ENCODE data around the gene APC.
"Not testable (repeated sequence)": the region's sequence is repeated elsewhere in the genome, so short reads cannot be mapped to it uniquely, and the experiment has no call there.

APC gene

GRCh38 chr5:112716895-112717294 is 20.8 kb upstream of the APC start:
- not testable (repeated sequence) for DNase-seq (ENCODE audit: low read depth in 2 of 2)

GRCh38 chr5:112717506-112718082 is 20.1 kb upstream of the APC start:
- DNase-seq (ENCODE audit: low read depth in 2 of 2): no peak

- DNase-seq (ENCODE audit: low read depth in 2 of 2): no peak
These were observed 19.3 kb upstream of the APC start for GRCh38 chr5:112718344-112718743.

GRCh38 chr5:112720576-112720975 is 17.1 kb upstream of the APC start:
- no peak for DNase-seq (ENCODE audit: low read depth in 2 of 2)

GRCh38 chr5:112724901-112725300 is 12.8 kb upstream of the APC start:
- no peak for DNase-seq (ENCODE audit: low read depth in 2 of 2)

GRCh38 chr5:112729630-112730029 is 8.1 kb upstream of the APC start:
- DNase-seq (ENCODE audit: low read depth in 2 of 2): no peak

- DNase-seq (ENCODE audit: low read depth in 2 of 2): no peak
These were observed 5.6 kb upstream of the APC start for GRCh38 chr5:112732131-112732530.

- no peak for DNase-seq (ENCODE audit: low read depth in 2 of 2)
These were observed 4.1 kb upstream of the APC start for GRCh38 chr5:112733586-112733985.

- DNase-seq (ENCODE audit: low read depth in 2 of 2): no peak
These were observed 3.1 kb upstream of the APC start for GRCh38 chr5:112734597-112734996.

GRCh38 chr5:112735702-112736101 is 2.0 kb upstream of the APC start:
- no peak for DNase-seq (ENCODE audit: low read depth in 2 of 2)

GRCh38 chr5:112737070-112737462 is 619 bp upstream of the APC start:
- no peak for DNase-seq (ENCODE audit: low read depth in 2 of 2)

- no peak for DNase-seq (ENCODE audit: low read depth in 2 of 2)
These were observed 491 bp downstream of the APC start for GRCh38 chr5:112738191-112738560.

- no peak for DNase-seq (ENCODE audit: low read depth in 2 of 2)
These were observed 4.7 kb downstream of the APC start for GRCh38 chr5:112742424-112742823.

- DNase-seq (ENCODE audit: low read depth in 2 of 2): no peak
These were observed 5.9 kb downstream of the APC start for GRCh38 chr5:112743631-112744030.

- no peak for DNase-seq (ENCODE audit: low read depth in 2 of 2)
These were observed 14.7 kb downstream of the APC start for GRCh38 chr5:112752335-112752734.

GRCh38 chr5:112755703-112756102 is 18.0 kb downstream of the APC start:
- no peak for DNase-seq (ENCODE audit: low read depth in 2 of 2)

GRCh38 chr5:112757468-112758208 is 20.0 kb downstream of the APC start:
- DNase-seq (ENCODE audit: low read depth in 2 of 2): no peak

- no peak for DNase-seq (ENCODE audit: low read depth in 2 of 2)
These were observed 21.0 kb downstream of the APC start for GRCh38 chr5:112758676-112759075.

- DNase-seq (ENCODE audit: low read depth in 2 of 2): no peak
These were observed 24.6 kb downstream of the APC start for GRCh38 chr5:112762113-112762810.

- no peak for DNase-seq (ENCODE audit: low read depth in 2 of 2)
These were observed 25.5 kb downstream of the APC start for GRCh38 chr5:112763165-112763564.

- no peak for DNase-seq (ENCODE audit: low read depth in 2 of 2)
These were observed 34.4 kb downstream of the APC start for GRCh38 chr5:112772124-112772523.

- DNase-seq (ENCODE audit: low read depth in 2 of 2): no peak
These were observed 38.7 kb downstream of the APC start for GRCh38 chr5:112776301-112776856.

GRCh38 chr5:112779531-112779930 is 41.8 kb downstream of the APC start:
- DNase-seq (ENCODE audit: low read depth in 2 of 2): no peak

Measured in activated CD8-positive, alpha-beta memory T cell treated with anti-CD3 and anti-CD28 coated beads for 4 hours (primary cell).